MCF 10A (cell line): ENCODE data around the gene ARF1. TPM values are rescaled to one million over a fixed set of nuclear protein-coding genes. Genes with fewer than 3 reads are reported as not detected.

ENCODE experiments used
- BruUV-seq: library from RNA; stranded (reverse); fragments of 400-500 nt; replicated peaks from 2 replicates; lab custom pipeline; 2021; lab: Mats Ljungman, UMichigan
- CTCF ChIA-PET: fragments of 300-600 bp; sonication (Branson Sonifier 250); formaldehyde crosslinking; extraction: SDS; loops from one replicate; lab custom pipeline; 2021; ENCODE audit warnings: antibody characterized with exemption, inconsistent platforms; lab: Yijun Ruan, JAX
- POLR2A ChIA-PET: fragments of 300-600, 350-650 bp; sonication (Branson Sonifier 250); formaldehyde crosslinking; extraction: SDS; loops from one replicate; lab custom pipeline; 2020; ENCODE audit warnings: antibody characterized with exemption, inconsistent platforms; lab: Yijun Ruan, JAX
- DNase-seq: peaks from one replicate; pipeline ENCODE4 v3.0.0-alpha.2; 2018; ENCODE audit not compliant: unreplicated experiment
- H3K27ac Mint-ChIP-seq: one replicate; pipeline ENCODE4 v1.8.0; 2022; ENCODE audit warnings: mild to moderate bottlenecking, low read depth, mixed read lengths; ENCODE audit not compliant: unreplicated experiment
- H3K27me3 Mint-ChIP-seq: one replicate; pipeline ENCODE4 v1.8.0; 2022; ENCODE audit warnings: mixed read lengths; ENCODE audit not compliant: insufficient read depth, unreplicated experiment
- H3K36me3 Mint-ChIP-seq: one replicate; pipeline ENCODE4 v1.8.0; 2022; ENCODE audit warnings: mild to moderate bottlenecking, moderate library complexity, mixed read lengths; ENCODE audit not compliant: insufficient read depth, unreplicated experiment
- H3K4me1 Mint-ChIP-seq: one replicate; pipeline ENCODE4 v1.8.0; 2022; ENCODE audit warnings: mixed read lengths; ENCODE audit not compliant: insufficient read depth, unreplicated experiment
- H3K4me3 Mint-ChIP-seq: one replicate; pipeline ENCODE4 v1.8.0; 2022; ENCODE audit warnings: mild to moderate bottlenecking, moderate library complexity, mixed read lengths; ENCODE audit not compliant: unreplicated experiment
- H3K9me3 Mint-ChIP-seq: one replicate; pipeline ENCODE4 v1.8.0; 2022; ENCODE audit warnings: mixed read lengths; ENCODE audit not compliant: unreplicated experiment
- CTCF ChIP-seq: fragments of 200-600 bp; IDR thresholded peaks from one replicate; pipeline ENCODE4 v1.8.0; 2022; ENCODE audit warnings: antibody characterized with exemption, mild to moderate bottlenecking; ENCODE audit not compliant: unreplicated experiment
- intact Hi-C: fragments of 100-400 bp; cut with micrococcal nuclease; formaldehyde crosslinking; loops from 2 replicates; pipeline ENCODE4 v1.14.1; 2022
- total RNA-seq: library from RNA; stranded (reverse); gene quantifications from 2 replicates; pipeline ENCODE4 v1.2.3, GENCODE V29; 2022

Gene ARF1
- total RNA-seq, 1 experiment from 2014 or later = 870 TPM

GRCh38 chr1:228112167-228112566 lies 29.7 kb downstream of the ARF1 start:
- Mint-ChIP-seq H3K27me3 (no peaks in the 10 kb centered on the region), H3K4me3 (no peak overlapping the region), H3K9me3 (no peaks in the 10 kb centered on the region), H3K27ac (no peak overlapping the region), H3K36me3 (peaks cover under 1% of the 10 kb centered on the region), H3K4me1 (peaks cover 8% of the 10 kb centered on the region)
- intact Hi-C loops = no loop called here
- TF ChIP-seq CTCF = no peak
- DNase-seq = no peak
- CTCF ChIA-PET = interaction anchor here (0.6 to 3.9 kb wide), 6 partner anchors 19 to 1707 kb away, joined by 3 to 10 read pairs (median 4); no protein-coding TSS in a partner anchor
- POLR2A ChIA-PET = interaction anchor here (0.6 to 10.8 kb wide), 5 partner anchors 9 to 329 kb away, joined by 3 to 128 read pairs (median 4); partner anchors contain the start of gene ARF1
- BruUV-seq = no TSS peak

DNA sequence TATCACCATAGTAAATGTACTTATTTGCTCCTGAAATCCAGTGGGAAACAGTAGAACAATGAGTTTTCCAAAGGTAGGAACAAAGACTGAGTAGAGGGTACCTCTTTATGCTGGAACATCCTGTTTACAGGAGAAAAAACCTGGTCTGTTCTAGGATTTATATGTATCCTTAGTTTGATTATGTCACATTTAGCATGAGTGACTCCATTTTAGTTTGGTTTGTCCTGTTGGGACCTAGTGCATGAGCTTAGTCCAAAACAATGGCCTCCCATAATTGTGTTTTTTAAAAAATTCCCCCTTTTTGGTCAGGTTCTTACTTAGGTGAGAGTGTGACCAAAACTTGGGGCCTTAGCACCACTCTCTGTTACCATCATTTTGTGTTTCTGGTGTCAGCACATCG lies 30.1 kb downstream of the ARF1 start:
- H3K4me3 Mint-ChIP-seq = no peak overlapping the region
- peaks cover 8% of the 10 kb centered on the region for H3K4me1 Mint-ChIP-seq
- H3K27ac Mint-ChIP-seq = no peak overlapping the region
- DNase-seq = no peak
- H3K27me3 Mint-ChIP-seq = no peaks in the 10 kb centered on the region
- TF ChIP-seq CTCF = no peak
- POLR2A ChIA-PET = interaction anchor here (0.6 to 10.8 kb wide), 4 partner anchors 9 to 329 kb away, joined by 3 to 128 read pairs (median 44); partner anchors contain the start of gene ARF1
- CTCF ChIA-PET = interaction anchor here (0.6 to 3.9 kb wide), 4 partner anchors 18 to 1708 kb away, joined by 3 to 10 read pairs (median 7); no protein-coding TSS in a partner anchor
- H3K9me3 Mint-ChIP-seq = no peaks in the 10 kb centered on the region
- intact Hi-C loops = no loop called here
- BruUV-seq = no TSS peak
- no peaks in the 10 kb centered on the region for H3K36me3 Mint-ChIP-seq

DNA sequence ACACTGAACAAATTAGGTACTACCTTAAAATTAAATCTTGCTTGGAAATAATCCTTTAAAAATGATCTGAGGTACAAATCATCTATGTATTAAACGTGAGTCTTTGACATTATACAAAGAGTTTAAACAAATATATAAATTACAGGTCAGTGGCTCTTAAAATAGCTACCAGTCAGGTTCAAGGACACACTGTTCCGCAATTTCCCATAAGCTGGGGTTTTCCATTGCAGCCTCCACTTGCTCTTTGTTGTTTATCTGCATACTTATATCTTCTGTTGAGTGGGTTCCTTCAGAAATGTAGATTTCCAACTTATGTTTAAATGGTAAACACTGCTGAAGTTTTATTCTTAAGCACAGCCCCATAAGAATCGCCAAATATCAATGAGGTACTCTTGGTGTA lies 32.3 kb downstream of the ARF1 start:
- no TSS peak for BruUV-seq
- ChIA-PET CTCF (interaction anchor here (0.9 to 3.9 kb wide), 3 partner anchors 10 to 116 kb away, joined by 4 to 10 read pairs (median 8); no protein-coding TSS in a partner anchor), POLR2A (interaction anchor here (1.3 to 1.5 kb wide), 2 partner anchors 16 to 31 kb away, joined by 4 to 6 read pairs; no protein-coding TSS in a partner anchor)
- peaks cover 5% of the 10 kb centered on the region for H3K4me1 Mint-ChIP-seq
- TF ChIP-seq CTCF = no peak
- no peak overlapping the region for H3K27ac Mint-ChIP-seq
- intact Hi-C loops = no loop called here
- peaks cover 8% of the 10 kb centered on the region for H3K9me3 Mint-ChIP-seq
- H3K27me3 Mint-ChIP-seq = no peaks in the 10 kb centered on the region
- no peaks in the 10 kb centered on the region for H3K36me3 Mint-ChIP-seq
- H3K4me3 Mint-ChIP-seq = no peak overlapping the region
- no peak for DNase-seq

DNA sequence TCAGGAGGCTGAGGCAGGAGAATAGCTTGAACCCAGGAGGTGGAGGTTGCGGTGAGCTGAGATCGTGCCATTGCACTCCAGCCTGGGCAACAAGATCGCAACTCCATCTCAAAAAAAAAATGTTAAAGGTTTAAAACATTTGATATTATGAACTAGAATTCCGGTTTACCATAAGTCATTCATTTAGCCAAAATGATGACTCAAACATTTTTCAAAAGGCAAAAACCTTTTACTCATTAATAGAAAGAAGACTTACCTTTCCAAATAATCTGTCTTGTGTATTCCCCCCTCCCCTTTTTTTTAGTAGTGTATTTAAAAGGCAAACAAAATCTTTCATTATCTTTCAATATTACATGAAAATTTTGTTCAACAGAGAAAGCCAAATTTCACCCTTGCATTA lies 34.8 kb downstream of the ARF1 start:
- H3K27me3 Mint-ChIP-seq = no peaks in the 10 kb centered on the region

More for the DNA sequence above, 34.8 kb downstream of the ARF1 start:
- no peak overlapping the region for H3K4me3 Mint-ChIP-seq
- peaks cover 8% of the 10 kb centered on the region for H3K9me3 Mint-ChIP-seq
- CTCF ChIA-PET = no interaction called here
- no peak overlapping the region for H3K27ac Mint-ChIP-seq
- intact Hi-C loops = no loop called here
- no peak for DNase-seq
- TF ChIP-seq CTCF = no peak
- no peaks in the 10 kb centered on the region for H3K36me3 Mint-ChIP-seq
- no peaks in the 10 kb centered on the region for H3K4me1 Mint-ChIP-seq
- POLR2A ChIA-PET = no interaction called here
- no TSS peak for BruUV-seq
